CD4-positive, alpha-beta T cell (primary cell): ENCODE data around the gene C14orf180. TPM values are rescaled to one million over a fixed set of nuclear protein-coding genes. Genes with fewer than 3 reads are reported as not detected.
A peak's percentile ranks its signal among the peaks of the same experiment; 100 is the strongest.

Experiments
- ATAC-seq: fragments of 200-7000 bp; cut with Tn5 transposase; one replicate; pipeline ENCODE4 v1.10.0; 2022; ENCODE audit warnings: mild to moderate bottlenecking; ENCODE audit not compliant: poor library complexity
- CTCF ChIA-PET: fragments of 350-600 bp; sonication (Branson Sonifier 250); formaldehyde crosslinking; loops from one replicate; lab custom pipeline; 2021; ENCODE audit warnings: antibody characterized with exemption, inconsistent platforms; lab: Charles Lee
- POLR2A ChIA-PET: fragments of 350-600 bp; sonication (Branson Sonifier 250); formaldehyde crosslinking; loops from one replicate; lab custom pipeline; 2021; ENCODE audit warnings: antibody characterized with exemption, inconsistent platforms; lab: Charles Lee
- DNase-seq, 14 experiments: peaks; one replicate each; pipeline ENCODE4 v3.0.0-alpha.2; 2013 to 2020; ENCODE audit warnings: mixed read lengths in 2 of 14
- H3K27ac ChIP-seq, 2 donors: one replicate each; pipeline versions ENCODE4 v1.5.1 to v1.7.0; 2013; ENCODE audit warnings: low read length in 2 of 2, low read depth in 1 of 2, mild to moderate bottlenecking in 1 of 2
- H3K27me3 ChIP-seq, 2 experiments: 1 replicate in 1 of 2; 2 replicates in 1 of 2; pipeline versions ENCODE4 v1.6.1 to v1.7.0; 2013; ENCODE audit warnings: low read length in 2 of 2, control low read depth in 1 of 2, mild to moderate bottlenecking in 1 of 2, moderate library complexity in 1 of 2; ENCODE audit not compliant: insufficient read depth in 2 of 2, control insufficient read depth in 1 of 2
- H3K36me3 ChIP-seq: one replicate; pipeline ENCODE4 v1.6.1; 2013; ENCODE audit warnings: low read length, control low read depth; ENCODE audit not compliant: insufficient read depth
- H3K4me1 ChIP-seq: one replicate; pipeline ENCODE4 v1.6.1; 2013; ENCODE audit warnings: low read length, control low read depth; ENCODE audit not compliant: insufficient read depth
- H3K4me3 ChIP-seq: one replicate; pipeline ENCODE4 v1.5.1; 2013; ENCODE audit warnings: mild to moderate bottlenecking, low read length, moderate library complexity
- H3K9me3 ChIP-seq, 2 experiments: 1 replicate in 1 of 2; 2 replicates in 1 of 2; pipeline versions ENCODE4 v1.6.1 to v1.7.0; 2013; ENCODE audit warnings: low read length in 2 of 2, mild to moderate bottlenecking in 2 of 2, control low read depth in 1 of 2, moderate library complexity in 1 of 2; ENCODE audit not compliant: control insufficient read depth in 1 of 2, insufficient read depth in 1 of 2
- H3K27ac Mint-ChIP-seq: one replicate; pipeline ENCODE4 v1.8.0; 2020; ENCODE audit warnings: mixed read lengths
- H3K27me3 Mint-ChIP-seq: one replicate; pipeline ENCODE4 v1.8.0; 2021; ENCODE audit warnings: mixed read lengths
- H3K36me3 Mint-ChIP-seq: one replicate; pipeline ENCODE4 v1.8.0; 2021; ENCODE audit warnings: low read depth, mixed read lengths
- H3K4me1 Mint-ChIP-seq: one replicate; pipeline ENCODE4 v1.8.0; 2021; ENCODE audit warnings: low read depth, mixed read lengths
- H3K4me3 Mint-ChIP-seq: one replicate; pipeline ENCODE4 v1.8.0; 2020; ENCODE audit warnings: mild to moderate bottlenecking, mixed read lengths
- H3K9me3 Mint-ChIP-seq: one replicate; pipeline ENCODE4 v1.8.0; 2020; ENCODE audit warnings: mixed read lengths
- intact Hi-C, 2 experiments: fragments of 100-400 bp; cut with DNase I in 1 of 2; cut with micrococcal nuclease in 1 of 2; formaldehyde crosslinking; loops; one replicate each; pipeline versions ENCODE4 v1.15.1 to v1.9.0; 2023 to 2025; cut with DNase I, micrococcal nuclease
- total RNA-seq, 174 experiments: library from RNA in 2 of 174; stranded (reverse) in 2 of 174; gene quantifications; one replicate each; pipeline ENCODE4 v1.2.3 and lab custom pipeline; 2021 to 2026
- TF ChIP-seq, protein P1 (sequence below): fragments of 200-600 bp; IDR thresholded peaks from one replicate; pipeline ENCODE4 v1.8.0; 2022; ENCODE audit warnings: antibody characterized with exemption, mild to moderate bottlenecking

C14orf180 gene
- total RNA-seq, 2 experiments from 2014 or later, result not detected

GRCh38 chr14:104537613-104537988, 42.0 kb upstream of the C14orf180 start:
- ChIA-PET CTCF (no interaction called here), POLR2A (no interaction called here)
- Histone ChIP-seq H3K27ac (no peak overlapping the region), H3K4me1 (peaks cover 8% of the 10 kb centered on the region), H3K4me3 (no peak overlapping the region), H3K36me3 (no peaks in the 10 kb centered on the region), H3K27me3 (peaks cover 4% of the 10 kb centered on the region in 2 experiments), H3K9me3 (peaks cover 5 to 17% of the 10 kb centered on the region in 2 experiments)
- intact Hi-C loops, result no loop called here
- ATAC-seq (no peak), DNase-seq (peak in 1 of 14 experiments; percentile 17)
- peaks cover 17% of the 10 kb centered on the region for H3K27me3 Mint-ChIP-seq
- TF ChIP-seq, protein P1, sequence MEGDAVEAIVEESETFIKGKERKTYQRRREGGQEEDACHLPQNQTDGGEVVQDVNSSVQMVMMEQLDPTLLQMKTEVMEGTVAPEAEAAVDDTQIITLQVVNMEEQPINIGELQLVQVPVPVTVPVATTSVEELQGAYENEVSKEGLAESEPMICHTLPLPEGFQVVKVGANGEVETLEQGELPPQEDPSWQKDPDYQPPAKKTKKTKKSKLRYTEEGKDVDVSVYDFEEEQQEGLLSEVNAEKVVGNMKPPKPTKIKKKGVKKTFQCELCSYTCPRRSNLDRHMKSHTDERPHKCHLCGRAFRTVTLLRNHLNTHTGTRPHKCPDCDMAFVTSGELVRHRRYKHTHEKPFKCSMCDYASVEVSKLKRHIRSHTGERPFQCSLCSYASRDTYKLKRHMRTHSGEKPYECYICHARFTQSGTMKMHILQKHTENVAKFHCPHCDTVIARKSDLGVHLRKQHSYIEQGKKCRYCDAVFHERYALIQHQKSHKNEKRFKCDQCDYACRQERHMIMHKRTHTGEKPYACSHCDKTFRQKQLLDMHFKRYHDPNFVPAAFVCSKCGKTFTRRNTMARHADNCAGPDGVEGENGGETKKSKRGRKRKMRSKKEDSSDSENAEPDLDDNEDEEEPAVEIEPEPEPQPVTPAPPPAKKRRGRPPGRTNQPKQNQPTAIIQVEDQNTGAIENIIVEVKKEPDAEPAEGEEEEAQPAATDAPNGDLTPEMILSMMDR, result no peak
- no peak overlapping the region for H3K4me3 Mint-ChIP-seq
- H3K36me3 Mint-ChIP-seq, result no peaks in the 10 kb centered on the region
- peaks cover 6% of the 10 kb centered on the region for H3K9me3 Mint-ChIP-seq
- H3K4me1 Mint-ChIP-seq, result peaks cover 5% of the 10 kb centered on the region
- H3K27ac Mint-ChIP-seq, result no peak overlapping the region

DNA sequence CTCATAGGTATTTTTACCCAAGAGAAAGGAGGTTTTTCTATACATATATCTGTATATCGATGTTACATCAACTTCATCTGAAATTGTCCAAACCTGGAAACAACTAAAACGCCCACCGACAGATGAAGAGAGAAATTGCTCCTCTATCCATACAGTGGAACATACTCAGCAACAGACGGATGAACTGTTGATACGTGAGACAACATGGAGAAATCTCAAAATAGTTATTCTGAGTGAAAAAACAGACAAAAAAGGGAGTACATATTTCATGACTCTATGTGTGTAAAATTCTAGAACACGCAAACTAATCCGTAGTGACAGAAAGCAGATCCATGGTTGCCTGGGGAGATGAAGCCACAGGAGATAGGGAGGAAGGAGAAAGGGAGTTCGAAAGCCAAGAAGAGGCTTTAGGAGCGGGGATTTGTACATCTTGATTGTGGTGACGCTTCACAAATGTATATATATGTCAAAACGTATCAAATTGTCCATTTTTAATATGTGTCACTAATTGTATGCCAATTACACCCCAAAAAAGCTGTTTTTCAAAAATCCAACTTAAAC, 37.6 kb upstream of the C14orf180 start:
- H3K4me1 Mint-ChIP-seq, result peaks cover 5% of the 10 kb centered on the region
- TF ChIP-seq, protein P1, result no peak
- no peak overlapping the region for H3K4me3 Mint-ChIP-seq
- Histone ChIP-seq H3K4me3 (no peak overlapping the region), H3K4me1 (peaks cover 8% of the 10 kb centered on the region), H3K9me3 (no peaks in the 10 kb centered on the region), H3K27ac (no peak overlapping the region), H3K27me3 (peaks cover 7 to 12% of the 10 kb centered on the region in 2 experiments), H3K36me3 (no peaks in the 10 kb centered on the region)
- ChIA-PET CTCF (no interaction called here), POLR2A (no interaction called here)
- ATAC-seq, result no peak
- DNase-seq, result no peak
- H3K27me3 Mint-ChIP-seq, result peaks cover 34% of the 10 kb centered on the region
- intact Hi-C loops, result no loop called here
- H3K27ac Mint-ChIP-seq, result no peak overlapping the region
- no peaks in the 10 kb centered on the region for H3K36me3 Mint-ChIP-seq
- H3K9me3 Mint-ChIP-seq, result no peaks in the 10 kb centered on the region

- Histone ChIP-seq H3K9me3 (no peaks in the 10 kb centered on the region), H3K36me3 (no peaks in the 10 kb centered on the region), H3K27ac (no peak overlapping the region), H3K4me3 (no peak overlapping the region), H3K4me1 (peaks cover 4% of the 10 kb centered on the region), H3K27me3 (peaks cover 7 to 12% of the 10 kb centered on the region in 2 experiments)
- CTCF ChIA-PET, result no interaction called here
- intact Hi-C loops, result no loop called here
- DNase-seq (no peak), ATAC-seq (no peak)
- TF ChIP-seq, protein P1, result no peak
- POLR2A ChIA-PET, result no interaction called here
- Mint-ChIP-seq H3K27ac (no peak overlapping the region), H3K36me3 (no peaks in the 10 kb centered on the region), H3K4me3 (no peak overlapping the region), H3K27me3 (peaks cover 33% of the 10 kb centered on the region), H3K4me1 (no peaks in the 10 kb centered on the region), H3K9me3 (no peaks in the 10 kb centered on the region)
Measured at GRCh38 chr14:104542871-104543830, 36.4 kb upstream of the C14orf180 start.
